Central memory CD8-positive, alpha-beta T cell (primary cell): Measurements from ENCODE around the gene RNU6-9.

Source experiments
- ATAC-seq: fragments of 150-1000 bp; cut with Tn5 transposase; replicated peaks from 2 replicates; pipeline ENCODE4 v1.10.0; 2022; ENCODE audit warnings: mild to moderate bottlenecking, moderate FRiP score, moderate number of reproducible peaks; ENCODE audit not compliant: poor library complexity, severe bottlenecking; ENCODE audit errors: extremely low read depth
- DNase-seq, 2 donors: peaks; one replicate each; pipeline ENCODE4 v3.0.0; 2021; ENCODE audit warnings: low spot score in 2 of 2
- H3K27ac Mint-ChIP-seq: one replicate; pipeline ENCODE4 v1.8.0; 2022; ENCODE audit warnings: low read depth, mild to moderate bottlenecking, moderate library complexity, mixed read lengths
- H3K27me3 Mint-ChIP-seq: one replicate; pipeline ENCODE4 v1.8.0; 2022; ENCODE audit warnings: mixed read lengths
- H3K36me3 Mint-ChIP-seq: one replicate; pipeline ENCODE4 v1.8.0; 2022; ENCODE audit warnings: mild to moderate bottlenecking, moderate library complexity, mixed read lengths; ENCODE audit not compliant: insufficient read depth
- H3K4me1 Mint-ChIP-seq: one replicate; pipeline ENCODE4 v1.8.0; 2022; ENCODE audit warnings: mixed read lengths
- H3K4me3 Mint-ChIP-seq: one replicate; pipeline ENCODE4 v1.8.0; 2022; ENCODE audit warnings: mild to moderate bottlenecking, moderate library complexity, mixed read lengths
- H3K9me3 Mint-ChIP-seq: one replicate; pipeline ENCODE4 v1.8.0; 2022; ENCODE audit warnings: mixed read lengths

RNU6-9 gene

DNA sequence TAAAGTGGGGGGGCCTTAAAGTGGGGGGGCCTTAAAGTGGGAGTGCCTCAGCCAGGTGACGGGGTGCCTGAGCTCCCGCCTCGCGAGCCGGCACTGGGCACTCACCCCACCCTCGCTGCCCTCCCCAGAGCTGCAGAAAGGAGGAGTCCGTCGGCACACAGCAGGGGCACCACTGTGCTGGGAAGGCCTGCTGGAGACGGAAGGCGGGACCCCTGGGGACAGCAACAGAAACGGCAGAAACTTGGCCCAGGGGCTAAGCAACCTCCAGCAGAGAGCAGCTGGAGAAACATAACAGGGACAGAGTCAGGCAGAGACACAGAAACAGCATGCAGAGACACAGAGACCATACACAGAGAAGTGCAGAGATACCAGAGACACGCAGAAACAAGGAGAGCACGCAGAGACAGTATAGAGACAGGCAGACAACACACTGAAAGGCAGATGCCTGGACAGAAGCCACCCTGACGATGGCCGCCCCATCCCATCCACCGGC is 25.9 kb upstream of the RNU6-9 start:
- no peak for ATAC-seq
- no peaks in the 10 kb centered on the region for H3K9me3 Mint-ChIP-seq
- H3K27me3 Mint-ChIP-seq = no peaks in the 10 kb centered on the region
- H3K4me1 Mint-ChIP-seq = peaks cover 12% of the 10 kb centered on the region
- H3K36me3 Mint-ChIP-seq = peaks cover 27% of the 10 kb centered on the region
- no peak overlapping the region for H3K27ac Mint-ChIP-seq
- no peak for DNase-seq
- no peak overlapping the region for H3K4me3 Mint-ChIP-seq

DNA sequence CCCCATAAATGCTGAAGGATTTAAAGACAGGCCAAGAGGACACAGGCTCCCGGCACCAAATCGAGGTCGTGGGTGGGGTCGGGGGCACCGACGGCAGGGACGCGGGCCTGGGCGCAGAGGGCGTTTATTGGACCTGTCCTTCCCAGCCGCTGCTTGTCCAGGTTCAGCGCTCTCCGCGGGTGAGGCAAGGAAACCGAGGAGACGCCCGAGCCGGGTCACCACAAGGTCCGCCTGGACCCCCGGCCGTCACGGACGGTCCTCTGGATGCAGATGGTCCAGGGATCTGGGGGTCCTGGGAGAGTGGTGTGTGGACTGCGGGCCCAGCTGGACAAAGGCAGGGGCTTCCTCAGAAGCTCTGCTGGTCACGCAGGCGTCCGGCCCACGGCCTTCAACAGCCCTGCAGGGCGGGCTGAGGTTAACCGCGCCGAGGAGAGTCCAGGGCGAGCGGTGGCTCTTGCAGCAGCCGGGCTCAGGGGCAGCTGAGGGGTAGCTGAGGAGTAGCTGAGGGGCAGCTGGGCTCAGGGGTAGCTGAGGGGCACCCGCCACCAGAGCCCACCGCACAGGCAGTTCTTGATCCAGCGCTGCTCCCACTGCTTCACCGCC is 25.3 kb upstream of the RNU6-9 start:
- ATAC-seq (no peak), DNase-seq (no peak)
- peaks cover 11% of the 10 kb centered on the region for H3K4me1 Mint-ChIP-seq
- no peaks in the 10 kb centered on the region for H3K9me3 Mint-ChIP-seq
- H3K36me3 Mint-ChIP-seq = peaks cover 27% of the 10 kb centered on the region
- no peak overlapping the region for H3K4me3 Mint-ChIP-seq
- H3K27ac Mint-ChIP-seq = no peak overlapping the region
- H3K27me3 Mint-ChIP-seq = no peaks in the 10 kb centered on the region

DNA sequence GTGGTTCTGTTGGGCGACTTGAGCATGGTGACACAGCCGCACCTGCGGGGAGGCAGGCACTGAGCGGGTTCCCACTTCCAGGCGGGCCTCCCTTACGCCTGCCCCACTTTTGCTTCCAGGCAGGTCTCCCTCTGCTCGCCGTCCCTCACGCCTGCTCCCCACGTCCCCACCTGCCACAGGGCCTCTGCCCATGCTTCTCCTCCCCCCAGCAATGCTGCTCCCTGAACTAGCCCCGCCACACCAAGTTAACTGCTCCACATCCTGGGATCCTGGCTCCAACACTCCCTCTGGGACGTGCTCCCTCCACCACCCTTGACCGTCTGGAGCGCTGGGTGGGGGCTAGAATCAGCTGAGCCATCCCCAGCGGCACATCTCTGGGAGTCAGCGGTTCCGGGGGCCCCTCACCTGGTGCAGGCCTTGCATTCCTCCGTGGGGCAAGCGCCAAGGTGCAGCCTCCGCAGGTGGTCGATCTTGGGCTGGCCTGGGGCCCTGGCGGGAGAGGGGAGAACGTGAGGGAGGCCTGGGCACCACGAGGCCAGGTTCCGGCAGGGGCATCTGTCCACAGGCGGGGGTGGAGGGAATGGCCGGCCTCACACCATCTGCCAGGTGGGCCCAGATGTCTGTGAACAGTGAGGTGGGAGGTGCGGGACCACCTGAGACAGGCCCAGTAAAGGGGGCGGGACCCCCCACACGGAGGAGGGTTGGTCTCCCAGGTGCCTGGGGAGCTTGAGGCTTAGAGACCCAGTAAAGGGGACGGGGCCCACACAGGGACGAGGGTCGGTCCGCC is 24.6 kb upstream of the RNU6-9 start:
- H3K4me1 Mint-ChIP-seq = peaks cover 7% of the 10 kb centered on the region
- no peaks in the 10 kb centered on the region for H3K9me3 Mint-ChIP-seq
- H3K4me3 Mint-ChIP-seq = no peak overlapping the region
- peaks cover 27% of the 10 kb centered on the region for H3K36me3 Mint-ChIP-seq
- DNase-seq = no peak
- no peaks in the 10 kb centered on the region for H3K27me3 Mint-ChIP-seq
- H3K27ac Mint-ChIP-seq = no peak overlapping the region
- ATAC-seq = no peak

- Mint-ChIP-seq H3K4me3 (no peak overlapping the region), H3K9me3 (no peaks in the 10 kb centered on the region), H3K4me1 (peaks cover 7% of the 10 kb centered on the region), H3K36me3 (peaks cover 24% of the 10 kb centered on the region), H3K27me3 (no peaks in the 10 kb centered on the region), H3K27ac (no peak overlapping the region)
- DNase-seq (no peak), ATAC-seq (no peak)
These were observed 23.8 kb upstream of the RNU6-9 start for GRCh38 chr19:869245-870177.

DNA sequence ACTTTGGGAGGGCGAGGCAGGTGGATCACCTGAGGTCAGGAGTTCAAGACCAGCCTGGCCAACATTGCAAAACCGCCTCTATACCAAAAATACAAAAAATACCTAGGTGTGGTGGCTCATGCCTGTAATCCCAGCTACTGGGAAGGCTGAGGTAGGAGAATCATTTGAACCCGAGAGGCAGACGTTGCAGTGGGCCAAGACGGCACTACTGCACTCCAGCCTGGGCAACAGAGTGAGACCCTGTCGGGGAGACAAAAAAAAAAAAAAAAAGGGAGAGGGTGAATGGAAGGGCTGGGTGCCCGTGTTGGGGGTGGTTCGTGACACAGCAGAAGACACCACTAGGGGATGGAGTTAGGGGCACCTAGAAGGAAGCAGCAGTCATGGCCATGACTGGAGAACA is 23.0 kb upstream of the RNU6-9 start:
- Mint-ChIP-seq H3K4me3 (peak overlapping the region; percentile 25), H3K27ac (no peak overlapping the region), H3K27me3 (no peaks in the 10 kb centered on the region)

DNA sequence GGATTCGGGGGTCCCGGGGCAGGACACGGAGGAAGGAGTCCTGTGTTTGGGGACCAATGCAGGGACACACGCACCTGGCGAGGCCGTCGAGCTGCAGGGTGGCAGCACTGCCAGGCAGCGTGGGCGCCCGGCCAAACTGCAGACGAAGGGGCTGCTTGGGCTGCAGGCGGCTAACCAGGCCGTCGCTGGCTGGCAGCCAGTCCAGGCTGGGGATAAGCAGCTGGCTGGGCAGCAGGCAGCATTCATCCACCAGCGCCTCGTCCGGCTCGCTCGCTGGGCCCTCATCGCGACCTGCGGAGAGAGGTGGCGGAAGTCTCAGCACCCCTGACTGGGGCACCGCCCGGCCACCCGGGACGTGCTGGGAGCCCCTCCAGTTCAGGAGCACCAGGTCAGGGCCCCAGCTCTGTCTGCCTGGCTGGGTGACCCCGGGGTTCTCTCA is 22.3 kb upstream of the RNU6-9 start:
- ATAC-seq = no peak
- H3K4me1 Mint-ChIP-seq = peaks cover 7% of the 10 kb centered on the region
- H3K9me3 Mint-ChIP-seq = no peaks in the 10 kb centered on the region
- H3K27ac Mint-ChIP-seq = no peak overlapping the region
- peaks cover 24% of the 10 kb centered on the region for H3K36me3 Mint-ChIP-seq
- H3K27me3 Mint-ChIP-seq = no peaks in the 10 kb centered on the region
- H3K4me3 Mint-ChIP-seq = no peak overlapping the region
- no peak for DNase-seq

More for the DNA sequence above, 23.0 kb upstream of the RNU6-9 start:
- ATAC-seq (no peak), DNase-seq (no peak)
- no peaks in the 10 kb centered on the region for H3K9me3 Mint-ChIP-seq
- H3K4me1 Mint-ChIP-seq = peaks cover 7% of the 10 kb centered on the region
- H3K36me3 Mint-ChIP-seq = peaks cover 24% of the 10 kb centered on the region

DNA sequence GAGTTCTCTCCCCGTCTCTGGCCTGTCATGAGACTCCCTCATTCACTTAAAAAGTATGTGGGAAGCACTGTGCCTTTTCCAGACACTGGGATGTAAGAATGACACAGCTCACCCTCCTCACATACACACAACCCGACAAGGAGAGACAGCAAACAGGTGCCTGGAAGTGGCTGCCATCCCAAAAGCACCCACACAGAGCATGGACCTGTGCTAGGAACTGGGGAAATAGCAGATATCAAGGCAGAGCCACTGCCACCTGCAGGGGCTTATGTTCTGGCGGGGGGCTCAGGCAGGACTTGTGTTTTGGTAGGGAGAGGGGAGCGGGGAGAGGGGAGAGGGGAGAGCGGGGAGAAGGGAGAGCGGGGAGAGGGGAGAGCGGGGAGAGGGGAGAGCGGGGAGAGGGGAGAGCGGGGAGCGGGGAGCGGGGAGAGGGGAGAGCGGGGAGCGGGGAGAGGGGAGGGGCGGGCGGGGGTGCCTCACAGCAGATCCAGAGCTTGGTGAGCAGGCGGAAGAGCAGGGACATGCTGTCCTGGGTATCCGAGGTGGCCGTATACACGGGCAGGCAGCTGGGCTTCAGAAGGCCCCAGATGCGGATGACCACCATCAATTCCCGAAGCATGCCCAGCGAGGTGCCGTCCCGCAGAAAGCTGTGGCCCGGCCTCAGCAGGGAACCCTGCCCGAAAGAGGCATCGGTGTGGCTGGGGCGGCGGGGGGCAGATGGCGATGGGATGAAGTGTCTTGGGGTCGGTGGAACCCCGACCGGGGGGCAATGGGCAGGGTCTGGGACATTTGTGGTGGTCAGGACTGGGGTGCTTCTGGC is 21.6 kb upstream of the RNU6-9 start:
- ATAC-seq (no peak), DNase-seq (no peak)
- Mint-ChIP-seq H3K9me3 (no peaks in the 10 kb centered on the region), H3K36me3 (peaks cover 24% of the 10 kb centered on the region), H3K27ac (peak overlapping the region; percentile 82), H3K4me3 (peak overlapping the region; percentile 65), H3K4me1 (peaks cover 7% of the 10 kb centered on the region), H3K27me3 (no peaks in the 10 kb centered on the region)

- Mint-ChIP-seq H3K4me1 (peaks cover 7% of the 10 kb centered on the region), H3K27ac (peak overlapping the region; percentile 82), H3K9me3 (no peaks in the 10 kb centered on the region), H3K36me3 (peaks cover 23% of the 10 kb centered on the region), H3K4me3 (peak overlapping the region; percentile 65), H3K27me3 (no peaks in the 10 kb centered on the region)
- DNase-seq (peak; percentile 69 to 77), ATAC-seq (peak; percentile 83)
These were observed 20.9 kb upstream of the RNU6-9 start for GRCh38 chr19:872266-872951.

GRCh38 chr19:873084-873483 is 20.2 kb upstream of the RNU6-9 start:
- H3K4me3 Mint-ChIP-seq = peak overlapping the region; percentile 65
- H3K9me3 Mint-ChIP-seq = no peaks in the 10 kb centered on the region
- peak; percentile 77 for ATAC-seq
- peaks cover 23% of the 10 kb centered on the region for H3K36me3 Mint-ChIP-seq
- DNase-seq = peak; percentile 25 to 39
- peaks cover 7% of the 10 kb centered on the region for H3K4me1 Mint-ChIP-seq
- H3K27ac Mint-ChIP-seq = peak overlapping the region; percentile 82
- H3K27me3 Mint-ChIP-seq = no peaks in the 10 kb centered on the region

DNA sequence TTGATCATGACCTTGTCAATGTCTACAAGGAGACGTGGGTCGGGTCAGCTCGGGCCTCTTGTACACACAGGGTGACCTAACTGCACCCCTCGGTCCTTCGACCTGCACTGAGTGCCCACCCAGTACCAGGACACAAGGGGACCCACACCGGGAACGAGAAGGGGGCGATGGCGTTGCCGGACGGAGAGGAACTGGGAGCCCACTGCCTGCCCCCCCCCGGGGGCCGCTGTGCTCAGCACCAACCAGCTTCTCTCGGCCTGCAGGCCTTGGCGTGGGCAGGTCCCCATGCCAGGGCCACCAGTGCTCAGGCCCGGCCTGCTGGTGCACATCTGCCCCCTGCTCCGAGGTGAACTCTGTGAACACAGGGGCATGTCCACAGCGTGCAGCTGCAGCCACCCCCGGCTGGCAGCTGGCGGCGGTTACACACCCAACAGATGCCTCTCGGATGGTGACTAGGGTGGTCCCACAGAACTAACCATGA is 19.7 kb upstream of the RNU6-9 start:
- Mint-ChIP-seq H3K27ac (no peak overlapping the region), H3K36me3 (peaks cover 23% of the 10 kb centered on the region), H3K4me1 (peaks cover 7% of the 10 kb centered on the region), H3K27me3 (no peaks in the 10 kb centered on the region), H3K9me3 (no peaks in the 10 kb centered on the region), H3K4me3 (no peak overlapping the region)
- no peak for ATAC-seq
- no peak for DNase-seq

GRCh38 chr19:875265-875879 is 17.9 kb upstream of the RNU6-9 start:
- peaks cover 7% of the 10 kb centered on the region for H3K4me1 Mint-ChIP-seq
- DNase-seq = no peak
- no peak overlapping the region for H3K4me3 Mint-ChIP-seq
- no peak overlapping the region for H3K27ac Mint-ChIP-seq
- no peaks in the 10 kb centered on the region for H3K9me3 Mint-ChIP-seq
- no peak for ATAC-seq
- peaks cover 19% of the 10 kb centered on the region for H3K36me3 Mint-ChIP-seq
- H3K27me3 Mint-ChIP-seq = no peaks in the 10 kb centered on the region
